HL-60/S4 treated with retinoic acid at 250 ng/mL for 4 days and 3 days (cell line): ENCODE results near the gene TOMM20L.

Experiments
- in situ Hi-C: fragments of 300-500 bp; cut with MboI; formaldehyde crosslinking; loops from 2 replicates; pipeline ENCODE4 v1.7.0; 2022; ENCODE audit warnings: low sequenced_read_pairs

TOMM20L gene

GRCh38 chr14:58426670-58427280 is 31.0 kb downstream of the TOMM20L start:
- in situ Hi-C loops = no loop called here

DNA sequence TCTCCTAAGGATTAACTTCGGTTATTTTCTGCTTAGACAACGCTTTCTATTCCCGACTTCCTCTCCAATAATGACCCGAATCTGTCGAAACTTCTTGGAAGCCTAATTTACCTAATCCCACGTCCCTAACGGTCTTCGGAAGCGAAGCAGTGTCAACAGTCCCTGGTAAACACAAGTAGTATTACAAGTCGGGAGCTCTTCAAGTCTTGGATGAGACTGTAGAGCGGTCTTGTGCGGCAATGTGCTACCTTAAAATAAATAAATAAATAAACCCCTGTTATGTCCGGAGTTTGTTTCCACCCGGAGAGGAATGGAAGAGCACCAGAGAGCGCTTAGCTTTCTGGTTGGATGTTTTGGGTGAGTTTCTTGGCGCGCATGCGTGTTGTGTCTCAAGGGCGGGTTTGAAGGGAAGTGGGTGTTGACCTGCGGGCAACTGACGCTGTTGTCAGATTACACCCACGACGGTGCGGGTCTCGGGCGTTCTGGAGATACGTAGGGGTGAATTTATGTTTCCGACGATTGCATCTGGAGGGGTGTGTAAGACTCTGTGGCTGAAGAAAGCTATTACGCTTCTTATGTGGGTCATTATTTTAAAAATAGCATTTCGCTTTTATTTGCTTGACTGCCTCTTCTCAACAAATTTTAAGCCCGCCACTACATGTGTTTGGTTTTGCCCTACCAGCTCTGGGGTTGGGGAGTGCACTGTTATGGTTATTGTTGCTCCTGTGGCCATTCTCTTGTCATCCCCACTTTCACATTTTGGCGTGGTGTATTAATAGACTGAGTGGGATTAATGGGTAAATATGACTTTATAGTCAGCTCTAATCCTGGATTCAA is 31.8 kb downstream of the TOMM20L start, which contains the start of the genes KIAA0586 and TIMM9:
TSS of gene KIAA0586 (plus strand) at position 439 of the 837 bp plus-strand sequence. CDS start 546 bp downstream, outside the sequence.
TSS of gene TIMM9 (minus strand) at position 251 of the 837 bp plus-strand sequence. CDS start 15,586 bp downstream, outside the sequence.
- in situ Hi-C loops = no loop called here

DNA sequence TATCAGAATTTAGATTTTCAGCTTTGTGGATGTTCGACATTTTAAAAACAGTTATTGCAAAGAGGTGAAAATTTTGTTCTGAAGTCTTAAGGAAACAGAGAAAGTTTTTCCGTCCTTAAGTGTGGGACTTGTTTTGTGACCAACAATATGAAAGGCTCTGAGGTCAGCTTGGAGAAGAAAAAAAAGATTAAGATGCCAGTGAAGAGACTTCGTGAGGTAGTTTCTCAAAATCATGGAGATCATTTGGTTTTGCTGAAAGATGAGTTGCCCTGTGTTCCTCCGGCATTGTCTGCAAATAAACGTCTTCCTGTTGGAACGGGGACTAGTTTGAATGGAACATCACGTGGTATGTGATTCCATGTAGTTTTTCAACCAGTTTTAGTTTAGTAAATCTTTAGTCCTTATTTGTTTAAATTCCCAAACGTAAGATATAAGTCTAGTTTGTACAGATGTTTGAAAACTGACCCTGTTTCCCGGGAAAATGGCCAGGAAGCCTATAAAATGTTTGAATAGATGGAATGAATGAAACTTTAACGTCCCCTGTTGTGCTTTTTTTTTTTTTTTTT is 32.5 kb downstream of the TOMM20L start:
- in situ Hi-C loops = no loop called here

GRCh38 chr14:58430156-58430555 is 34.4 kb downstream of the TOMM20L start:
- in situ Hi-C loops = no loop called here

DNA sequence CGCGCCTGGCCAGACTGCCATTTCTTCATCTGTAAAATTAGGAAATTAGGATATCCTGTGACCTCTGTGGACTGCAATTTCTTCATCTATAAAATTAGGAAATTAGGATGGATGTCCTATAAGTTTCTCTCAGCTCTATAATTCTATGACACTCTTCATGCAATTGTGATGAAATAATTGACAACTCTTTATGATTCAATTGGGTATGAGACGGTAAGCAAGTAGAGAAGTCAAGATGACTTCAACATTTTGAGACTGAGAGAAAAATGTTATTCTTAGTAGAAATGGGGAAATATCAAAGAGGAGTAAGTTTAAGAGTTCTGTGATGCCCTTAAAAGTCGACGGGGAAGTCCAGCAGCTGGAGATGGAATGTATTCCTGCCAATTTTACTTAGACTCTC is 43.7 kb downstream of the TOMM20L start:
- in situ Hi-C loops = no loop called here

GRCh38 chr14:58444627-58445026 is 48.9 kb downstream of the TOMM20L start:
- in situ Hi-C loops = no loop called here

- in situ Hi-C loops = no loop called here
Measured at GRCh38 chr14:58455593-58456265, 60.0 kb downstream of the TOMM20L start.
